ENCODE data around the gene KRT83. TPM values are rescaled to one million over a fixed set of nuclear protein-coding genes. Genes with fewer than 3 reads are reported as not detected.

KRT83 gene
- total and polyA plus RNA-seq, 12 donors: not detected

DNA sequence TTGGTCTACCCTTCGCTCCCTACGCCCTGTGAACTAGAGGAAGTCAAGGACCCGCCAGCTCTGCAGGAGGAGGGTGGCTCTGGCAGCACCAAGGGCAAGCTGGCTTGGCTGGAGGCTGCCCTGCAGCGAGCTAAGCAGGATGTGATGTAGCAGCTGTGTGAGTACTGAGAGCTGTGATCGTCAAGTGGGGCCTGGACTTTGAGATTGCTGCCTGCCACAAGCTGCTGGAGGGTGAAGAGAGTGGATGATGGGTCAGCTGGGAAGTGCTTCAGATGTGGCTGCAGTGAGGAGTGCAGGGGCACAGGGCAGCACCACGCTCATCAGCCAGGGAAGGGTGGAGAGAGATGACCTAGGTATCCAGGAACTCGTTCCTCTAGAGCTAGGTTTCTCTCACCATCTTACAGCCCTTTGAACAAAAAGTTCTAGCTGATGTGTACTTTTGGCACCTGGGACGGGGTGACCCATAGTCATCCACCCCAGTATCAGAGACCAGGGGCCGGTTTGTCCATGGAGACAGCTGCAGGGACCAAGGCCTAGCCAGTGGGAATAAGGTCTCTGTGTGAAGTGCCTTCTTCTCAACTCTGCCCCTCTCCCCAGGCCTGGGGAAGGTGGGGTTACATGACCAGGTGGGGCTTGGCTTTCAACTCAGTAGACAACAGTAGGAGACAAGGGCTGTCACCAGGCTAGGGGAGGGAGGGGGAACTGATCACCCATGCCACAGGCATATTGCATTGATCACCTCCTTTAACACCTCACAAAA, 43.5 kb downstream of the KRT83 start:
- Histone ChIP-seq H3K27ac (no peak overlapping the region), H3K4me1 (replicated peaks in 1 of 2) (peaks cover 4 to 7% of the 10 kb centered on the region in 2 donors), H3K27me3 (no peaks in the 10 kb centered on the region), H3K36me3 (replicated peaks in 1 of 2) (no peaks in the 10 kb centered on the region), H3K9me3 (replicated peaks in 1 of 3) (no peaks in the 10 kb centered on the region), H3K4me3 (no peak overlapping the region)
- DNase-seq: peak in 3 of 7 donors; percentile 26 to 33 (median 29)
- TF ChIP-seq, protein P1, sequence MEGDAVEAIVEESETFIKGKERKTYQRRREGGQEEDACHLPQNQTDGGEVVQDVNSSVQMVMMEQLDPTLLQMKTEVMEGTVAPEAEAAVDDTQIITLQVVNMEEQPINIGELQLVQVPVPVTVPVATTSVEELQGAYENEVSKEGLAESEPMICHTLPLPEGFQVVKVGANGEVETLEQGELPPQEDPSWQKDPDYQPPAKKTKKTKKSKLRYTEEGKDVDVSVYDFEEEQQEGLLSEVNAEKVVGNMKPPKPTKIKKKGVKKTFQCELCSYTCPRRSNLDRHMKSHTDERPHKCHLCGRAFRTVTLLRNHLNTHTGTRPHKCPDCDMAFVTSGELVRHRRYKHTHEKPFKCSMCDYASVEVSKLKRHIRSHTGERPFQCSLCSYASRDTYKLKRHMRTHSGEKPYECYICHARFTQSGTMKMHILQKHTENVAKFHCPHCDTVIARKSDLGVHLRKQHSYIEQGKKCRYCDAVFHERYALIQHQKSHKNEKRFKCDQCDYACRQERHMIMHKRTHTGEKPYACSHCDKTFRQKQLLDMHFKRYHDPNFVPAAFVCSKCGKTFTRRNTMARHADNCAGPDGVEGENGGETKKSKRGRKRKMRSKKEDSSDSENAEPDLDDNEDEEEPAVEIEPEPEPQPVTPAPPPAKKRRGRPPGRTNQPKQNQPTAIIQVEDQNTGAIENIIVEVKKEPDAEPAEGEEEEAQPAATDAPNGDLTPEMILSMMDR (IDR thresholded peaks at IDR 0.05): no peak
- TF ChIP-seq POLR2A (IDR thresholded peaks at IDR 0.05): no peak
- intact Hi-C loops (cut with DNase I): loop anchor here (2.0 to 5.0 kb wide), 3 partner anchors 45 to 117 kb away; partner anchors contain the start of gene KRT7 (in 1 of the 2)
- 60 to 89% (median 71%) methylated on average over 4 to 9 of the region's 9 CpGs for WGBS, 4 donors

DNA sequence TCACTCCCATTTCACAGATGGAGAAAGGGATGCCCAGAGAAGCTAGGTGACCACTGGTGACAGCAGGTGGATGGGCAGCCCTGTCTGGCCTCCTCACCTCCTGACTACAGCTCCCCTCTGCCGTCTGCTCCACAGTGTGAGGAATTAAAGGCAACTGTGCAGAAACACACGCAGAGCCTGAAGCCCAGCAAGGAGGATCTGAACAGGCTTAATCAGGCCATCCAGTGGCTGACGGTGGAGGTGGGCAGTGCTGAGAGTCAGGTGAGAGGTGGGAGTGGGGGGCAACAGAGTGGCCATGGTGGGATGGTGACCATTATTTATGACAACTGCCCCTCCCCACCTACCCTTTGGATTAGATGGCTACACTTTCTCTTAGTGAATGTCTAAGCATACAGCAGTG, 45.5 kb downstream of the KRT83 start:
- intact Hi-C loops (cut with DNase I): loop anchor here (5.0 kb wide), 2 partner anchors 43 to 58 kb away; partner anchors contain the start of gene KRT7 (in 1 of the 2)
- H3K27me3 ChIP-seq: no peaks in the 10 kb centered on the region
- WGBS, 4 donors: 85 to 93% (median 91%) methylated on average over 3 of the region's 3 CpGs
- no peaks in the 10 kb centered on the region for H3K9me3 ChIP-seq (replicated peaks in 1 of 3)
- no peak for TF ChIP-seq POLR2A (IDR thresholded peaks at IDR 0.05)
- TF ChIP-seq, protein P1 (IDR thresholded peaks at IDR 0.05): no peak
- H3K36me3 ChIP-seq (replicated peaks in 1 of 2): no peaks in the 10 kb centered on the region
- DNase-seq: peak in 1 of 7 donors; percentile 11
- H3K27ac ChIP-seq: no peak overlapping the region
- peaks cover 4 to 7% of the 10 kb centered on the region in 2 donors for H3K4me1 ChIP-seq (replicated peaks in 1 of 2)
- H3K4me3 ChIP-seq: no peak overlapping the region

DNA sequence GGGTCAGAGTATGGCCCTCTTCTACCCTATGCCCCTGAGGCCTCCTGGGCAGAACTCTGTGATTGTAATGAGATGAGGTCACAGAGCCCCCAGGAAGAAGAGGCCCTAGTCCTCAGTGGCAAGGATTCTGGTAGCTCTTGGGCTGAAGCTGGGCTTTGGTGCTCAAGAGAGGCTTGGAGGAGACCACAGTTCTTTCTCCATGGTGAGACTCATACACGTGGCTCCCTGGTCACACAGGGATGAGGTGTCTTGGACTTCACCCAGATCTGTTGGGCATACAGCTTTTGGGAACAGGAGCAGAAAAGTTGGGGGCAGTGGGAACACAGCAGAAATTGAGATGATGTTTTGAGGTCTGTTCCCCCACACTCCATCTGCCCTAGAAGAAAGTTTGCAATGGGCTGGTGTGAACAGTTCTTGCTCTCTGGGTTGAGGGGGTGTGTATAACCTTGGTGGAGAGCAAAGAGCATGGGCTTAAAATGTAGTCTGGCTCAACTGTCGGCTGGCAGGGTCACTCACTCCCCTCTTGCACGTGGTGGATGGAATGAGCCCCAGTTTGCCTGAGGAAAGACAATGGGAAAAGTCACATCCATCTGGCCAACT, 46.6 kb downstream of the KRT83 start, which contains the start of gene KRT86:
Gene KRT86, plus strand, starts transcription at position 125 of the 600 bp plus-strand sequence. CDS start 27,272 bp downstream, outside the sequence.
- Histone ChIP-seq H3K36me3 (replicated peaks in 1 of 2) (no peaks in the 10 kb centered on the region), H3K9me3 (replicated peaks in 1 of 3) (no peaks in the 10 kb centered on the region), H3K27ac (no peak within 1 kb of the TSS), H3K27me3 (no peaks in the 10 kb centered on the region), H3K4me3 (no peak within 1 kb of the TSS), H3K4me1 (replicated peaks in 1 of 2) (peaks cover 4 to 7% of the 10 kb centered on the region in 2 donors)
- TF ChIP-seq, protein P1 (IDR thresholded peaks at IDR 0.05): no peak
- no peak for TF ChIP-seq POLR2A (IDR thresholded peaks at IDR 0.05)
- intact Hi-C loops (cut with DNase I): loop anchor here (5.0 kb wide), 2 partner anchors 42 to 57 kb away; partner anchors contain the start of gene KRT7 (in 1 of the 2)
- peak in 1 of 7 donors; percentile 3 for DNase-seq
- 72 to 76% (median 74%) methylated on average over 3 of the region's 3 CpGs for WGBS, 4 donors

DNA sequence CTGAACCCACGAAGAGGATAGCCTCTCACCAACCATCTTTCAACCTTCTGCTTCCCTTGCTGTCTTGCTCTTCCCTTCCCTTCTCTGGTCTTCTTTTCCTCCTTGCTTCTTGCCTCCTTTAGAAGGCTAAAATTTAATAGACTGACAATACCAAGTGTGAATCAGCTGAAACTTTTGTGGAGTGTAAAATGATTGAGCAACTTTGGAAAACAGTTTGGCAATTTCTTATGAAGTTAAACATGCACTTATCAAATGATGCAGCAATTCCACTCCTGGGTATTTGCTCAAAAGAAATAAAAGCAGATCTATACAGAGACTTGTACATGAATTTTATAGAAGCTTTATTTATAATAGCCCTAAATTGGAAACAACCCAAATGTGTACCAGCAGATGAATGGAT, 50.0 kb downstream of the KRT83 start:
- TF ChIP-seq POLR2A (IDR thresholded peaks at IDR 0.05): no peak
- TF ChIP-seq, protein P1 (IDR thresholded peaks at IDR 0.05): no peak
- no peaks in the 10 kb centered on the region for H3K9me3 ChIP-seq (replicated peaks in 1 of 3)
- no peaks in the 10 kb centered on the region for H3K36me3 ChIP-seq (replicated peaks in 1 of 2)
- H3K27ac ChIP-seq: no peak overlapping the region
- DNase-seq: no peak
- WGBS, 4 donors: 73 to 89% (median 79%) methylated on average over 1 of the region's 1 CpG
- no peaks in the 10 kb centered on the region for H3K27me3 ChIP-seq
- no peak overlapping the region for H3K4me3 ChIP-seq
- intact Hi-C loops (cut with DNase I): no loop called here
- H3K4me1 ChIP-seq (replicated peaks in 1 of 2): no peaks in the 10 kb centered on the region
